Cerebellar nuclear complex (tissue), 1 donor: ENCODE results near the gene PSMD2.

Experiments
- DNase-seq, 2 experiments: peaks; one replicate each; lab custom pipeline; 2025; lab: John Stamatoyannopoulos, UW

Gene PSMD2

DNA sequence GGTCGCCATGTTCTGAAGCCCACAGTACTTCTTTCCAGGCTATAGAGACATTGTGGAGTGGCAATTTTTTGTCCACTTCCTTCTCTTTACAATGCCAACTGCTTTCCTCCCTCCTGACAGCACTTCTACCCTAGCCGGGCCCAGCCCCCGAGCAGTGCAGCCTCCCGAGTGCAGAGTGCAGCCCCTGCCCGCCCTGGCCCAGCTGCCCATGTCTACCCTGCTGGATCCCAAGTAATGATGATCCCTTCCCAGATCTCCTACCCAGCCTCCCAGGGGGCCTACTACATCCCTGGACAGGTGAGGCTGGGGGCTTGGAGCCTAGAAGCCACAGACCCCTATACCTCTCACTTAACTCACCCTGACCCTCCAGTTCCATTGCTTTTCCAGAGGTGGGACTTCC is 18.2 kb downstream of the PSMD2 start:
- DNase-seq = no peak

DNA sequence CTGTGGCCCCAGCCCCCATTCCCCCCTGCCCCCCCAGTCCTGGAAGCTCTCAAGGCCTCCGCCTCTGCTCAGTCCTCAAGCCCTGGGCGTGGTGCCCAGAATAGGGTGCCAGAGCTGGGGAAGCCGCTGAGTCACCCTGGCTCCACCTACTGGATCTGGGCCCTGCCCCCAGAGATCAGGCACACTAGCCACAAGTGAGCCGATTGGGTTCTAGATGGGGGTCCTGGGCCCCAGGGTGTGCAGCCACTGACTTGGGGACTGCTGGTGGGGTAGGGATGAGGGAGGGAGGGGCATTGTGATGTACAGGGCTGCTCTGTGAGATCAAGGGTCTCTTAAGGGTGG is 21.0 kb downstream of the PSMD2 start:
- peak in 1 of 2 experiments; percentile 17 for DNase-seq

DNA sequence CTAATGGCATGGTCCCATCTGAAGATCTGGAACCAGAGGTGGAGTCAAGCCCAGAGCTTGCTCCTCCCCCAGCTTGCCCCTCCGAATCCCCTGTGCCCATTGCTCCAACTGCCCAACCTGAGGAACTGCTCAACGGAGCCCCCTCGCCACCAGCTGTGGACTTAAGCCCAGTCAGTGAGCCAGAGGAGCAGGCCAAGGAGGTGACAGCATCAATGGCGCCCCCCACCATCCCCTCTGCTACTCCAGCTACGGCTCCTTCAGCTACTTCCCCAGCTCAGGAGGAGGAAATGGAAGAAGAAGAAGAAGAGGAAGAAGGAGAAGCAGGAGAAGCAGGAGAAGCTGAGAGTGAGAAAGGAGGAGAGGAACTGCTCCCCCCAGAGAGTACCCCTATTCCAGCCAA is 22.6 kb downstream of the PSMD2 start:
- no peak for DNase-seq

DNA sequence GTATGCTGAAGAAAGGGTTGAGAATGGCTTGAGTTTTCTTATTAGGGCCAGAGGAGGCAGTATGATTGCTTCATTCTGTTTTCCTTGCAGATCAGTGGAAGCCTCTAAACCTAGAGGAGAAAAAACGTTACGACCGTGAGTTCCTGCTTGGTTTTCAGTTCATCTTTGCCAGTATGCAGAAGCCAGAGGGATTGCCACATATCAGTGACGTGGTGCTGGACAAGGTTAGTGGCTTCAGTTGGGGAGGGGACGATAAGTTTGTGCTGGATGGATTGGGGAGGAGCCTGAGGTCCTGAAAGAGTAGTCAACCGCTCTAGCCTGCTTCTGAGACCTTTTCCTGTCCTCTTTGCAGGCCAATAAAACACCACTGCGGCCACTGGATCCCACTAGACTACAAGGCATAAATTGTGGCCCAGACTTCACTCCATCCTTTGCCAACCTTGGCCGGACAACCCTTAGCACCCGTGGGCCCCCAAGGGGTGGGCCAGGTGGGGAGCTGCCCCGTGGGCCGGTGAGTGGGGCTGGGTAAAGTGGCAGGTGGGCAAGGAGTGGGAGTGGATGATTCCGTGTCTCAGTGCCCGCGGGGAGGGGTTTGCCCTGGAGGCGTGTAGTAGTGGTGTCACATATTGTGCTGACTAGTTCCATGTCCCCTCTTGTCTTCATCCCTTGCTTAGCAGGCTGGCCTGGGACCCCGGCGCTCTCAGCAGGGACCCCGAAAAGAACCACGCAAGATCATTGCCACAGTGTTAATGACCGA is 23.9 kb downstream of the PSMD2 start:
- DNase-seq = no peak

DNA sequence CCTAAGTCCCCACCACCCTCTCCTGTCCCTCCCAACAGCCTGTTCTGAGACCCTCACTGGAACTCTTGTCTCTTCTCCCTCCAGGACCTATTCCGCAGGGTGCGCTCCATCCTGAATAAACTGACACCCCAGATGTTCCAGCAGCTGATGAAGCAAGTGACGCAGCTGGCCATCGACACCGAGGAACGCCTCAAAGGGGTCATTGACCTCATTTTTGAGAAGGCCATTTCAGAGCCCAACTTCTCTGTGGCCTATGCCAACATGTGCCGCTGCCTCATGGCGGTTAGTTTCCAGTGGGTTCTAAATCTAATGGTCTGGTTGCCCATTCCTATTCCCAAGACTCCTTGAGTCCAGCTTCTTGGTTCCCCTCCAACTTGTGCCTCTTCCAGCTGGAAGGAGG is 24.7 kb downstream of the PSMD2 start:
- DNase-seq = no peak

DNA sequence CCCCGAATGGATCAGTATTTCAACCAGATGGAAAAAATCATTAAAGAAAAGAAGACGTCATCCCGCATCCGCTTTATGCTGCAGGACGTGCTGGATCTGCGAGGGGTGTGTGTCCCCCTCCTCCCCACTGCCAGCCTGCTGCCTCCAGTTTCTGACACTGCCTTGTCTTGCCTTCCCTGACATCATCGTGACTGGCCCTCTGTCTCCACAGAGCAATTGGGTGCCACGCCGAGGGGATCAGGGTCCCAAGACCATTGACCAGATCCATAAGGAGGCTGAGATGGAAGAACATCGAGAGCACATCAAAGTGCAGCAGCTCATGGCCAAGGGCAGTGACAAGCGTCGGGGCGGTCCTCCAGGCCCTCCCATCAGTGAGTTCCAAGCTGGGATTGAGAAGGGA is 26.2 kb downstream of the PSMD2 start:
- DNase-seq = no peak

DNA sequence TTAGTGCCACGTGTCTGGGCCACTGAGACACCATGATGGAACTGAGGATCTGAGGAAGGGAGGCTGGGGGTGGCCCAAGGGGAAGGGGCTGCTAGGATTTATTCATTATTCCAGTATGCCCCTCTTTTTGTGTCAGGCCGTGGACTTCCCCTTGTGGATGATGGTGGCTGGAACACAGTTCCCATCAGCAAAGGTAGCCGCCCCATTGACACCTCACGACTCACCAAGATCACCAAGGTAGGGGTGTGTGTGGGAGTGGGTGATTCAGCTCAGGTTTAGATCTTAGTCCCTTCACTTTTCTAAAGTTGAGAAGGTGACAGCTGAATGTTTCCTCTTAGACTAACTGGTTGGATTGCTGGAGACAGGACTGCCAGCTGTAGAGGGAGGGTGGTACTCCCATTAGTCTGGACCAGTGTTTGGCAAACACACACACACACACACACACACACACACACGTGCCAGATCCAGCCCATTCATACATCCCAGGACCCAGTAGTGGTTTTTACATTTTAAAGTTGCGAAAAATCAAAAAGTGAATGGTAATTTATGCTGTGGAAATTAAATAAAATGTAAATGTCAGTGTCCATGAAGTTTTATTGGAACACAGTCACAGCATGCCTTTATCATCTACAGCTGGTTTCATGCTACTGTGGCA is 26.8 kb downstream of the PSMD2 start:
- DNase-seq = no peak

DNA sequence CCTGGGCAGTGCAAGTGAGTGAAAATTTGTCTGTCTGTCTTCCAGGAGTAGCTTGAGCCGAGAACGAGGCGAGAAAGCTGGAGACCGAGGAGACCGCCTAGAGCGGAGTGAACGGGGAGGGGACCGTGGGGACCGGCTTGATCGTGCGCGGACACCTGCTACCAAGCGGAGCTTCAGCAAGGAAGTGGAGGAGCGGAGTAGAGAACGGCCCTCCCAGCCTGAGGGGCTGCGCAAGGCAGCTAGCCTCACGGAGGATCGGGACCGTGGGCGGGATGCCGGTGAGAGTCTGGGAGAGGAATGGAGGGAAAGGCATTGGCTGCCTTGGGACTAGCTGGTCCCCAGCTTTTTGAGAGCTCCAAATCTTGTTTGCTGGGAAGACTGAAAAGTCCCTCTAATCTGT is 28.1 kb downstream of the PSMD2 start:
- DNase-seq = no peak

DNA sequence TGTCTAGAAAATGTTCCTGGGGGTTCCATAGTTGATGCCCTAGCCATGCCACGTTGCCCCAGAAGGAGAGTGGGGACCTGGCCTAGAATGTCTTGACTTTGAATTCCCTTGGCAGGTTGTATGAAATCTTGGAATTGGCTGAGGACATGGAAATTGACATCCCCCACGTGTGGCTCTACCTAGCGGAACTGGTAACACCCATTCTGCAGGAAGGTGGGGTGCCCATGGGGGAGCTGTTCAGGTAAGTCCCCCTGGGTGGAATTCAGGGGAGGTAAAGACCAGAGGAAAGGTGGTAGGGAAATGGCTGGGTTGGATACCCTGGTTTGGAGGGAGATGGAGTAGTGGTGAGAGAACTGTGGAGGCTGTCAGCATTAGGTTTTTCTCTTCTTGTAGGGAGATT is 29.5 kb downstream of the PSMD2 start:
- no peak for DNase-seq

DNA sequence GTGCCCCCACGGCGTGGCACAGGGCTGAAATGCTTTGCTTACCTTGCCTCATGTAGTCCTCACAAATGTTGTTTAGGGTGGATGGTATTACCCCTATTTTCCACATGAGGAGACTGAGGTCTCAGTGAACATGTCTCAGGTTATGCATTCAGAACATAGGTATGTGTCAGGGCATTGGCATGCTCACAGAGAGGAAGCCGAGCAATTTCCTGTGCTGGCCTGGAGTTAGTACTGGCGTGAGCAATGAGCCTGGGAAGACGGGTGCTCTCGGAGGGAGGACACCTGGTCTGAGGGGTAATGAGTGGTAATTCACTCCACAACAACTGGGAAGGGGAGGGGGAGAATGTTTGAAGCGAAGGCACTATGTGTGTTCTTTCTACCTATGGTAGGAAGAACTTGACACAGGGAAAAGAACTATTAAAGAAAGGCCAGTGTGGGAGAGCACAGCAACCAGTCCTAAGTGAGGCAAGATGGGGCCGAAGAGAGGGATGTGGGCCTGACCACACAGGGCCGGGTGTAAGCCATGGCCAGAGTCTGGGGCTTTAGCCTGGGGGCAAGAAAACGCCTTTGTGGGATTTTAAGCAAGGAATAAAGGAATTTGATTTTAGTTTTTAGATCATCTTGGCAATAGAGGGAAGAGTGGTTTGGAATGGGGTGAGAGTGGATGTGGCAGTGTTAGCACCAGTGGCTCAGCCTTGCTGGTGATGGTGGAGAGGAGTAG is 33.5 kb downstream of the PSMD2 start:
- no peak for DNase-seq

DNA sequence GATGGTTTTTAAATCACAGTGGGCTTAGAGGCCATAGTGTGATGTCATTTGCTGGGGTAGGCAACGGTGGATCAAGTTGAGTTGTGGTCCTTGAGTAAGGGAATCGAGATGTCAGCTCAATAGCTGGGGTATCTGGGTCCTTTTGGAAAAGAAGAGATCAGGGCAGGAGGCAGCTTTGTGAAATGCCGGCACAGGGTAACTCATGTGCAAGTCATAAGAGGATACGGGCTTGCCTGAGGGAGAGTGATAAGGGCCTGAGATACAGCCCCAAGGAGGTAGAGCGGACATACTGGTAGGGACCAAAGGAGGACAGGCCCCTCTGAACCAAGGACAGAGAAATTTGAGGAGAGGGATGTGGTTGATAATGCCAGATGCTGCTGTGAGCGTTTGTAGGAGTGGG is 34.1 kb downstream of the PSMD2 start:
- no peak for DNase-seq

DNA sequence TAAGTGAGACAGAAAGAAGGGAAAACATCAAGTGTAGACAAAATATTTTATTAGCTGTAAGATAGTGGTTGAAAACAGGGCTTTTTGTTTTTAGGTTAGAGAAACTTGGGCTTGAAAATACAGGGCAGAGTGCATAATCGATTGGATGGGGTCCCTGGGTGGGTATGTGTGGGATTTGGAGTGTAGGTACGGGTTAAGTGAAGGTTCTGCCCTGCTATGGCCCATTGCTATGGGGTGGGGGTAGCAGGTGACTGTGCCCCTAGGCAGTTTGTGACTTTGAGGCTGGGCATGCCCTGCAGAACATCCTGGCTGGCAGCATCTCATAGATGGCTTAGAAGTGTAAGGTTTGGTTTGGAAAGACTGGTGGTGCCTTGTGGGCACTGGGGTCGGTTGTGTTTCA is 34.7 kb downstream of the PSMD2 start:
- no peak for DNase-seq

DNA sequence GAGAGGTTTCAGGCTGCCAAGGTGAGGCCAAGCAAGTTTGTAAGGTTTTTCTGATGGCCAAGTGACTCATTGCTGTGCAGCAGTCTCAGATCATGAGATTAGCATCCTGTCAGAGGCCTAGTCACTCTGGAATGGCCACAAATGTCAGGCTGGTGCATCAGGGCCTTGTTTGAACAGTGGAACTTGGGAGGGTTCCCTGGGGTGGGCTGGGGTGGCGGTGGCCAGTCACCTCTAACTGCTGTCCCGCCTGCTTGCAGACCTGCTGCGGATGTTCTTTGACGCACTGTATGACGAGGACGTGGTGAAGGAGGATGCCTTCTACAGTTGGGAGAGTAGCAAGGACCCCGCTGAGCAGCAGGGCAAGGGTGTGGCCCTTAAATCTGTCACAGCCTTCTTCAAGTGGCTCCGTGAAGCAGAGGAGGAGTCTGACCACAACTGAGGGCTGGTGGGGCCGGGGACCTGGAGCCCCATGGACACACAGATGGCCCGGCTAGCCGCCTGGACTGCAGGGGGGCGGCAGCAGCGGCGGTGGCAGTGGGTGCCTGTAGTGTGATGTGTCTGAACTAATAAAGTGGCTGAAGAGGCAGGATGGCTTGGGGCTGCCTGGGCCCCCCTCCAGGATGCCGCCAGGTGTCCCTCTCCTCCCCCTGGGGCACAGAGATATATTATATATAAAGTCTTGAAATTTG is 35.6 kb downstream of the PSMD2 start:
- DNase-seq = no peak

DNA sequence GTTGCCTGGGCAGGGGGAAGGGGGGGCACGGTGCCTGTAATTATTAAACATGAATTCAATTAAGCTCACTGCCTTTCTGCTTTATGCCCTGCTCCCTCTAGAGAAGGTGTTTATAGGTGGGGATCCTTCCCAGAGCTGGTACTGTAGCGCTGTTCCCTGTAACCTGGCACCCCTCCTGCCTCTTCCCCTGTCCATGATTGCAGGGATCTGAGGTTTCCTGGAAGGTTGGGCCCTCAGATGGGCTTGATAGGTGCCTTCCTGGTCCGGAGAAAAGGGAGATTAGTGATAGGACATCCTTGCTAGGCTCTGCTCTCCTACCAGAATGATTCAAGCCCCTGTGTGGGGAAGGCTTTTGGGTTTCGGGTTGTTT is 36.2 kb downstream of the PSMD2 start:
- no peak for DNase-seq

DNA sequence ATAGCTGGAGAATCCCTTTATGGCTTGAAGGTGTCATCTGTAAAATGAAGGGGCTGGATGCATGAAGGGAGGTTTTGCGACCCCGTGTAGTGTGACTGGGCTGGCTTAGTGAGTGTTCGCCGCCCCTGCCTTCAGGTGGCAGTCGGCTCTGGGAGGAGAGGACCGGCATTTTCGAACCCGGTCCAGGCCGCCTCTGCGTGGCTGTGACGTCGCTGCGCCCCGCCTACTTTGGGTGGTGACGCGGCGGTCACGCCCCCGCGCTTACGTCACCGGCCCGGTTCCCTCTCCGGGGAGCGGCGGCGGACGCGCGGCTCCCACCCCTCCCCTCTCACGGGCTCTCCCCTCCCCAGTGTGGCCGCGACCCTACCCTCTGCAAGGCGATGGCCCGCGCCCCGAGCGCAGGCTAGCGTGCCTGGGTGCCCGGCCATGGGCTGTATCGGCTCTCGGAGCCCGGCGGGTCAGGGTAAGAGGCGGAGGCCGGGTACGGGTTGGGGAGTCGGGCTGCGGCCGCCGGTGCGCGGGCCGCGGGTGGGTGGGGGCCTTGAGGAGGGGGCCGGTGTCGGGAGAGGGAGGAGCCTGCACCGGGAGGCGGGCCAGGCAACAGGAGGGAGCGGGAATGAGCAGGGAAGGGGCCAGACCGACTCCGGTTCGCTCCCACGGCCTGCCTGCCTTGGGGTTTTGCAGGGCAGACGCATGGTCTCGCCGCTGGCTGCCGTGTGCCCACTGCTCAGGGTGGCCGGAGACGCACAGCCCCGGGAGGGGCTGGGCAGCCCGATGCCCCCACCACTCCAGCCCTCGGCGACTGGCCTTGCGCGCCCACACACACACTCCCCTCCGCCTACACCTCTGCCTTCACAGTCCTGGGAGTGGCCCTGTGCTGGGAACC is 36.9 kb downstream of the PSMD2 start:
- DNase-seq = peak in 1 of 2 experiments; percentile 38

DNA sequence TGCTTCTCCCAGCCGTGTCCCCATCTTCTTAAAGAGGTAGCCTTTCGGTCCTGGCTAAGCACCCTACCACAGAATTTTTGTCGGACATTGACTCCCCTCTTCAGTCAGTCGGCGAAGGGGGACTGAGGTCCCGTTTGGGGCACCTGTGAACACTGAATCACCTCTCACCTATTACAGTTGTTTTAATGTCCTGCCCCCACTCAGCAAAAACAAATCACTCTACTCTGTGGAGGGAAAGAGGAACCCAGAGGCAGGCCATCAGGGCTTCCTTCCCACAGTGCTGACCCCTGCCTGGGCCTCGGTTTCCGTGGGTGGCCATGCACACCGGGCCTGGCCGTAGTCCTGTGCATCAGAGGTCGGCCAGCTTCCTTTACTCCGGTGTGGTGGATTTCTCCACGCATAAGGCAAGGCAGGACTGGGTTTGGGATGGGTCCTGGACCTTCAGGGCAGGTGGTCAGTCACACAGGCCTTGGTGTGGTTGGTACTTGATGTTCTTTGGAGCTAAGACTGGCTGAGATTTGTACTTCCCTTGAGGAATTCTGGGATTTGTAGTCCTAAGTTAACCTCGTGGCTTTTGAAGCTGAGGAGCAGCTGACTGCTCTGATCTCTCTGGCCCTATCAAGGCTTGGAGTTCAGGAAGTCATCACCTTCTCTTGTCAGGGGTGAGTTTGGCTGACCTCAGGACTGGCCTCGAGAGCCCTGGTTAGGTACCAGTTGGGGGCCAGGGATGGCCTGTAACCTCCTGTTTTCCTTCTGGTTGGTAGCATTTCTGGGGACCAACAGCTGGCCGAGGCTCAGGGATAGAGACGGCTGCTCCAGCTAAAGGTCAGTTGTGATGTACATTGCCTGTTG is 37.7 kb downstream of the PSMD2 start:
- DNase-seq = peak; percentile 2 to 17

DNA sequence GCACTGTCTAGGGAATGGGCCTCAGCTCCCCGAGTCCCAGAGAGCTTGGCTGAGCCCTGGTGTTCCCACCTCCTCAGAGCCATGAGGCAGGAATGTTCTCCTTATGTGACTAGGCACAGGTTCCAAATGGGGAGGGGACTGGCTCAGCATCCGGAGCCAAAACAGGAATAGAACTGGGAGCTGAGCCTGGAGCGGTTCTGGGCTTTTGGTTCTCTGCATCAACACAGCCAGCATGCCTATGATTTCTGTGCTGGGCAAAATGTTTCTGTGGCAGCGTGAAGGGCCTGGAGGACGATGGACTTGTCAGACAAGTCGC is 38.3 kb downstream of the PSMD2 start, which contains the start of gene FAM131A:
Gene FAM131A (plus strand): TSS at position 202 of the 316 bp plus-strand sequence. CDS start 31 bp downstream, at position 233.
- peak; percentile 14 to 19 for DNase-seq

DNA sequence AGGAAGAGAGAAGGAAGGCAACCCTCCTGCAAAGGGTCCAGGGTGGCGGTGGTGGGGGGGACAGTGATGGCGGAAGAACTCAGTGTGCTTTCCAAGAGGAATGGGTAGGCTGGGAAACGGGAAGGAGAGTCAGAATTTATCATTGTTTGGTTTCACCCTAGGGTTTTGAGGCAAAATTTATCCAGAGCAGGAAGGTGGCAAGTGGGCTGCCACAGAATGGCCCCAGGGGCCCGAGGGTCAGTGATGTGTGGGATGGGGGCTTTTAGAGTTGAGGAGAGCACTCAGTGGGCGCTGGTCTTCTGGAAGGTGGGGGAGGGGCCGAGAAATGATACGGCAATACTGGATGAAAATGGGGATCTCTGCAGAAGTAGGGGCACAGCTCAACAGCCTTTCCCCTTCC is 38.9 kb downstream of the PSMD2 start:
- DNase-seq = no peak

DNA sequence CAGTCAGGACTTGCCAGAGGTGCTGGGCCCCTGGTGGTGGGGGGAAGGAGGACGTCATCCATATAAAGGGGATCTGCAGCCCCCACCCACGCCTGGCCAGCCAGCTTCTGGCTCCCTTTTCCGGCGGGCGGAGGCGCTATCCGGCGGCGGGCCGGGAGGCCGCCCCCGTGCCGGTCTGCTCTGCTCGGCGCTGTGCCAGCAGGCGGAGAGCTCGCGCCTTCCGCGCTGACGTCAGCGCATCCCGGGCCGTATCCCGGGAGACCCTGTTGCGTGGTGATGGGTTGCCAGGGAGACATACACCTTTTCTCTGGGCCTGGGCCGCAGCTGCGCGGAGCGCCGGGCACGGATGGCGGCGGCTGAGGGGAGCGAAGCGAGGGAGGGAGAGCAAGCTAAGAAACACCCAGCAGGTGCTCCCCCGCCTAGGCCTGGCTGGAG is 39.5 kb downstream of the PSMD2 start:
- peak in 1 of 2 experiments; percentile 80 for DNase-seq

DNA sequence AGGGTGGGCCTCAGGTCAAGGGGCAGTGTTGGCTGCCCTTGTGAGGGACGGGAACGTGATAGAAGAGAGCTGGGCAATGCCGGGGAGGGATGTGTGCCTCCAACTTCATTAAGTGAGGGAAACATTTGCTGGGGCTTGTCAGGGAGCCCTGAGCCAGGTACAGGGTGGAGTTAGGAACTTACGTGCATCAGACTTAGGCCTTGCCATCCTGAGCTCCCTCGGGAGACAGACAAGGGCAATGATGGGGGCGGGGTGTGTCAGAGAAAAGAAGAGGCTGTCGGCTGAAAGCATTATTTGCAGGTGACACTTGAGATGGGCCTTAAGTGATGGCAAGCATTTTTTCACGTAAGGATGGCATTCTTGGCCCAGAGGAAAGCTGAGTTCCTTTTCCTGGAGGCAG is 40.0 kb downstream of the PSMD2 start:
- DNase-seq = no peak
